NOMO-1 treated with DMSO at 0.1 percent for 48 hours (cell line): ENCODE data around the gene GABRR1.
A peak's percentile ranks its signal among the peaks of the same experiment; 100 is the strongest.
"Not testable (repeated sequence)": the region's sequence is repeated elsewhere in the genome, so short reads cannot be mapped to it uniquely, and the experiment has no call there.

ENCODE experiments used
- DNase-seq: peaks from one replicate; lab custom pipeline; 2025; ENCODE audit not compliant: unreplicated experiment; lab: John Stamatoyannopoulos, UW

The GABRR1 gene

DNA sequence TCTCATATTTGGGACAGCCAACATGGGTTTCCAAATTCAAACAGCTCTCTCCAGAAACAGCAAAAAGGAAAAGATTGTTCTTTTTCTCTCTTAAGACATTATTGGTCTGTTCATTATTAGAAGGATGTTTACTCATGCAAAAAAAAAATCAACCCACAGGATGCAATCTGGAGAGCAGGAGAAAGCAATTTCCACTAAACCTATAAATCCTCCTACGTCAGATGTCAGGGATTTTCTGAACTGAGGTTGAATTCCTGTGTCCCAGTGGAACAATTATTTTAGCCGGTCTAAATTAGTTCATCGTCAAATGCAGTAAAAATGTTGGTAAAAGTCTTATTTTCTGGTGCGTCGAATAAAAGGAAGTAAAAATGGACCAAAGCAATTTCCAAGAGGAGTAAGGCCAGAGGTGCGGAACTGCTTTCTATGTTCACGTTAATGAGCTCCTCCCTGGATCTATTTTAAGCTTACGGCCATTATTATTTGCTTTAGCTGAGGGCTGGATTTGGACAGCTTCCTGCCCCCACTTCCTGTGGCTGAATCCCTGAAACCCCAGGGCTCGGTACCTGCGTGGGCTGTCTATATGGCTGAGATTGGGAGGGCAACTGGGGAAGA lies at the start of gene GABRR1:
GABRR1 (minus strand) TSS at position 60 of the 612 bp plus-strand sequence; CDS start at position 24, 36 bp downstream.
- peak; percentile 68 for DNase-seq

GRCh38 chr6:89264296-89264695 lies 47.1 kb upstream of the GABRR1 start:
- DNase-seq, result no peak

GRCh38 chr6:89260832-89261231 lies 43.7 kb upstream of the GABRR1 start:
- DNase-seq, result peak; percentile 57

DNA sequence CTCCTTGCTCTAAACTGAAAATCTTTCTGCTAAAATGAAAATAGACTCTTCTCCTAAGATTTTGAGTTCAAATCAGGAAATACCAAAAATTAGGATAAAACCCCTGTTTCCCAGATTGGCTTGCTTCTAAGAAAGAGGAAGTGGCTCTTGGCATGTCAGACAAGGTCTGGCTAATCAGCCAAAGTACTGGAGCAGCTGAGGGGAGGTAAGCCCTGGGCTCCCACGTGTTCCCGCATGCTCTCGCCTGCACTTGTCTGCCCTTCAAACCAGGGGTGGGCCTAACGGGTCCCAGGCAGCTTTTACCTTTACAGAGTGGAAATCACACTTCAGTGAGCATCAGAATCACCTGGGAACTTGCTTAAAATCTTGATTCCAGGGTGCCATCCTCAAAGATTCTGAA lies 43.2 kb upstream of the GABRR1 start:
- DNase-seq, result peak; percentile 68

DNA sequence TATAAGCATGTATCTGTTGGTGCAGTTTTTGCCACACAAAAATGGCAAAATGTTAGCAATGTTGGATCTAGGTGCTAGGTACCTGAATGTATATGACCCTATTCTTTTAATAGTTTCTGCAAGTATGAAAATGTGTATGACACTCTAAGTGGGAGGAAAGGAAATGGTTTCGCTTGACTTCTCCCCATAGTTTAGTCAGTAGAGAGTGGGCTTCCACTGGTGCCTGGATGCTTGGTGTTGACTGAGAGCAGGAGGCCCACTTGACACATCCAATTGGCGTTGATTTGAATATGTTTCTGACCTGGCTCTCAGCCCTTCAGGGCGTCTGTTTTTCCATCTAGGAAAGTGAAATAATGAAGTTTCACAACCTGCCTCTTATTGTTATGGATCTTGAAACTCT lies 41.8 kb upstream of the GABRR1 start:
- no peak for DNase-seq

DNA sequence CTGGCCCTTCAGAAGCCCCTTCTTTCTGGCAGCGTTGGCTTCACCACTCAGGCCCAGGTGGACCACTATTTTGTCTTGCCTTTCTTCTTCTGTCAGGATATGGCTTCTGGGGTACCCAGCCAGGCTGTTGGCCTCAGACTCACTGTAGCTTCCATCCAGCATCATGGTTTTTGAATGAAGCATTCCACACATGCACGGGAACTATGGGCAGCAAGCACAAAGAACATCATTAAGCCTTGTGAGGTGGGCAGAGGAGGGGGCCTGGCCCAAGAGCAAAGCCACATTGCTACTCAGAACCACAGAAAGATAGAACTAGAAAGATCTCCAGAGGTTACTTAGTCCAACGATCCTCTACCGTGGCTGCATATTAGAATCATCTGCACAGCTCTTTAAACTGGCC lies 40.6 kb upstream of the GABRR1 start:
- no peak for DNase-seq

GRCh38 chr6:89257346-89257745 lies 40.2 kb upstream of the GABRR1 start:
- DNase-seq, result no peak

DNA sequence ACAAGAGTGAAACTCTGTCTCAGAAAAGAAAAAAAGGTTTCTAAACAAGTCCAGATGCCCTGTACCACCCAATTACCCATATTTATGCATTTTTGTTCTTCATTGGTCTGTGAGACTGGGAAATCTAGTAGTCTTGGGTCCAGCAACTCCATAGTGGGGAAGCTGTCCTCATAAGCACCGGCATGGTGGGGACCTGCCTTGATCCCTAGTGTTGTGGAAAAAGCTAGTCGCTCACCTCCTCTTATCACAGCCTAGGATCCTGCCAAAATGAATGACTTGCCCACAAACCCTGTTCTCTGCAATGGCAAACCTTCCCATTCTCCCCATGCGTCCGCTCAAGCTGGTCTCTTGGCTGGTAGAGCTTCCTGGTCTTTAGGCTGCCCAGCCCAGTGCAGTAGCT lies 38.3 kb upstream of the GABRR1 start:
- no peak for DNase-seq

DNA sequence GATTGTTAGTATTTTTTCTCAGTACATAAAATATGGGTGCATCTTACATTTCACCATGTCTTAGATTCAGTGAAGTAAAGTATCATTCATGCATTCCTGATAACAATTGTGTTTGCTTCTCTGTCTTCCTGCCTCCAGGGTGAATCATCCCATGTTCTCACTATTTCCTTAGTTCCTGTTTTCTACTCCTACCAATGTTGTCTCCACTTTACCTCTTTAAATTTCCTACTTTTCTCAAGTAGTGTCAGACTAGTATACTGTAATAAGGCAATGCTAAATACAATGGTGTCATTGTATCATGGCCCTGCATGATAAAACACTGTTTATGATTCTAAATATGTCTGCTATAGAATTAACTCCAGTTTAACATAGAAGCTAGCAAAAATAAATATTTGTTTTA lies 37.4 kb upstream of the GABRR1 start:
- no peak for DNase-seq

DNA sequence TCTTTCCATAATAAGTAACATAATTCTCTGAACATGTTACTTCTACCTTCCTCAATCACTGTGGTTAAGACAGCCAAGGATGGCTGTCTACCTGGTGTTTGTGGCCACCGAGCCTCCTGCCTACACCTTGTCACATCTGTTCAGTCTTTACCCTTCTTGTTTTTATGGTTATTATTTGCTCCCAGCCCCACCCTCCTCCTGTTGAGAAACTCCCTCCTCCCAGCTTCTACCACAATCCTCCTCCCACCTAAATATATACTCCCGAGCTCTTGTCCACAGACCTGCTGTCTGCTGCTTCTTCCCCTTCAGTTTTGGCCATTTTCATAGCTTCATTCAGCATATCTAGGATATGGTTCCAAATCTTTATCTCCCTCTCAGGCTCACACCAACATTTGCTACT lies 35.7 kb upstream of the GABRR1 start:
- DNase-seq, result no peak

- DNase-seq, result no peak
These were observed 34.8 kb upstream of the GABRR1 start for GRCh38 chr6:89251976-89252375.

- DNase-seq, result no peak
These were observed 34.0 kb upstream of the GABRR1 start for GRCh38 chr6:89251170-89251569.

GRCh38 chr6:89250239-89250638 lies 33.1 kb upstream of the GABRR1 start:
- no peak for DNase-seq

DNA sequence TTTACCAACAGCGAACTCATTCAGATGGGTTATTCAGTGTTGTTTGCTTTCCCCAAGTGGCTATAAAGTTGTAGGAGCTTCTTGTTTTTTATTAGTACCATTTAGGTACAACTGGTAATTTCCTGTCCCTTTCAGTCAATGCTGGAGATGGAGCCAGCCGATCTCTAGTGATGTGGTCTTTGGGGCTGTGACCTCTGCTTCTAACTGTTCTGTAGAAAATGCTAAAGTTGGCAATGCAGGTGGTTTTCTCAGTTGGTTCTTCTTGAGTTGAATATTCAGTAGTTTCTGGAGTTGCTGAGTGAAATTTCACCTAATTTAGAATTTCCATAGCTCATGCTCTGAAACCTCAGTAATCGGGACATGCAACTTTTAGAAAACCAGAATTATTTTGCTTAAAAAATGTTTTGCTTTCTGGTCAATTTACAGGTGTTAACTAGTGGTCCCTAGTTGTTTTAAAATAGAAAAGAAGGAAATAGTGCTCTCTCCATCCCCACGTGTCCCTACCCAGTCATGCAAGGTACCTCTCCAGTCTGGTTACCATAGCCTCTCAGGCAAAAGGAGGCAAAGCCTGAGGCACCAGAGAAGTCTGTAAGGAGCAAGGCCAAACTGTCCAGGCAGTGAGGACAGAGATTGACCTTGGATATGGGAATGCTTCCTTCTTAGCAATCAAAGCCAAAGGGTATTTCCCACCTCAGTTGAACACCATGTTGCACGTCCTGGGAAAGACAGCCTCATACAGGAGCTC lies 27.3 kb upstream of the GABRR1 start:
- no peak for DNase-seq

GRCh38 chr6:89243331-89243629 lies 26.1 kb upstream of the GABRR1 start:
- DNase-seq, result no peak

- peak; percentile 64 for DNase-seq
These were observed 25.6 kb upstream of the GABRR1 start for GRCh38 chr6:89242574-89243330.

- peak; percentile 36 for DNase-seq
These were observed 22.2 kb upstream of the GABRR1 start for GRCh38 chr6:89239338-89239737.

DNA sequence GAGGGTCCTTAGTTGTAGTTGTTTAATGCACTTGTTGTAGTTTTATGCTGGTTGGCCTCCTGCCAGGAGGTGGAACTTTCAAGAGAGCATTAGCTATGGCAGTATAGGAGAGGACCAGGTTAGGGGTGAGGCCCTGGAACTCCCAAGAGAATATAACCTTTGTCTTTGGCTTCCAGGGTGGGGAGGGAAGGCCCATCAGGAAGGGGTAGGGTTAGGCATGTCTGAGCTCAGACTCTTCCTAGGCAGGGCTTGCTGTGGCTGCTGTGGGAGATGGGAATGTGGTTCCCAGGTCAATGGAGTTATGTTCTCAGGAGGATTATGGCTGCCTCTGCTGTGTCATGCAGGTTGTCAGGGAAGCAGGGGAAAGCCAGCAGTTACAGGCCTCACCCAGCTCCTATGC lies 20.0 kb upstream of the GABRR1 start:
- DNase-seq, result no peak

- DNase-seq, result not testable (repeated sequence)
These were observed 16.4 kb upstream of the GABRR1 start for GRCh38 chr6:89233605-89234004.

DNA sequence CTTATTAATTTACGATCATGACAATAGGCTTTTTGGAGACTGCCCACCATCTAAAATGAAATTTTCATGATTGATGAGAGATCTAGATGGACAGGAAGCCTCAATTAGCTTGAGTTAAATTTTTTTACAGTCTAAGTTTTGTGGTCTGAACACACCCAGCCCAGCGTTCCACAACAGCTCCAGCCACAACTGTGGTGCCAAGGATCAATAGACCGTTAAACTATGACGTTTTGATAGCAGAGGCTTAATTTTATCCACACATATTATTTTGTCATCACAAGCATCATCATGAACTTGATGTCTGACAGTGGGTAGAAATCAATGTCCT lies 5.5 kb upstream of the GABRR1 start:
- peak; percentile 27 for DNase-seq

DNA sequence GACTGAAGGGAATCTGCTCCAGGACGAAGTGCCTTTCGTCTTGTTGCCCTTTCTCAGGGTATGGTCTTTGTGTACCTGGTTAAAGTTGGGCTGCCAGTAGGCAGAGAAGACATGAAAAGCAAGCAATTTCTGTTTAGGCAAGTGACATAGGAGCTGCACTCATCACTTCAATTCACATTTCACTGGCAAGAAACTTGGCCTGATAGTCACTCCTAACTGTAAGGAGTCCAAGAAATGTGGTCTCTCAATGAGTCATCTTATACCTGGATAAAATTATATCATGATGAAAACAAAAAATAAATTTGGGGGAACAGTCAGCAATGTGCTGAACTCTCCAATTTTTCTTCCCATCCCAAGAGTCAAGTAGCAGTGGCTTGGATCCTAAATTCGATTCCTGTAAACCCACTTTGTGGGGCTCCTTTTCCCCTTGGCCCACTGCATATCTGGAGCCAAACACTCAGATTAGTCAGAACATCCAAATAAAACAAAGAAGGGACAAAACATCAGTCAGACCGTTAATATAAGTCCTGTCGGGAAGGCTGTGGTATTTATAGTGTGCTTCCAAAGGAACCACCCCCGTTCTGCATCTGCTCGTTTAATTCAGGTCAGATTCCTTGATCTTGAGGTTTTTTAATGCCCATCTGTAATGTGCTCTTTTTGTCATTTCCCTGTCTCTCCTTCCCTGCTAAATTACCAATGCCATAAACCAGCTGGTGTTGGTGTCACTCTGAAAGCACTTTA lies 5.0 kb upstream of the GABRR1 start:
- no peak for DNase-seq

GRCh38 chr6:89221129-89221528 lies 4.0 kb upstream of the GABRR1 start:
- DNase-seq, result no peak
